Upper lobe of left lung (tissue), 6 donors: ENCODE results near the gene ALKBH4. TPM values are rescaled to one million over a fixed set of nuclear protein-coding genes. Genes with fewer than 3 reads are reported as not detected.

Experiments used
- ATAC-seq, 2 donors: fragments of 200-7000 bp; cut with Tn5 transposase; one replicate each; pipeline ENCODE4 v1.9.1; 2022; ENCODE audit warnings: mild to moderate bottlenecking in 2 of 2, moderate library complexity in 2 of 2; ENCODE audit not compliant: low FRiP score in 2 of 2
- DNase-seq, 2 donors: peaks; one replicate each; pipeline ENCODE4 v3.0.0-alpha.2; 2019 to 2020
- H3K27ac ChIP-seq, 4 donors: fragments of 200-600 bp; sonication (generic); one replicate each; pipeline ENCODE4 v1.5.1; 2016 to 2019
- H3K27me3 ChIP-seq, 4 donors: fragments of 200-600 bp; sonication (generic); one replicate each; pipeline ENCODE4 v1.5.1; 2017 to 2019
- H3K36me3 ChIP-seq, 4 donors: fragments of 200-600 bp; sonication (generic); one replicate each; pipeline ENCODE4 v1.5.1; 2016 to 2019
- H3K4me1 ChIP-seq, 4 donors: fragments of 200-600 bp; sonication (generic); one replicate each; pipeline ENCODE4 v1.5.1; 2018 to 2019
- H3K4me3 ChIP-seq, 4 donors: fragments of 200-600 bp; sonication (generic); one replicate each; pipeline ENCODE4 v1.5.1; 2017 to 2019; ENCODE audit warnings: mild to moderate bottlenecking in 2 of 4, moderate library complexity in 1 of 4
- H3K9me3 ChIP-seq, 4 donors: fragments of 200-600 bp; sonication (generic); one replicate each; pipeline ENCODE4 v1.5.1; 2018 to 2019
- CTCF ChIP-seq, 6 experiments: fragments of 450-650 bp in 4 of 6; fragments of 200-600 bp in 2 of 6; sonication (generic) in 2 of 6; IDR thresholded peaks; one replicate each; pipeline ENCODE4 v1.5.1; 2016 to 2019; ENCODE audit warnings: antibody characterized with exemption in 6 of 6
- EP300 ChIP-seq, 4 donors: sonication (generic); formaldehyde crosslinking; IDR thresholded peaks; one replicate each; pipeline ENCODE4 v1.5.1; 2017; ENCODE audit warnings: antibody characterized with exemption in 4 of 4, control low read depth in 2 of 4
- POLR2A ChIP-seq, 4 donors: fragments of 450-650 bp; IDR thresholded peaks; one replicate each; pipeline ENCODE4 v1.5.1; 2016 to 2017; ENCODE audit warnings: antibody characterized with exemption in 4 of 4, mild to moderate bottlenecking in 2 of 4
- POLR2AphosphoS5 ChIP-seq, 2 donors: sonication (generic); formaldehyde crosslinking; IDR thresholded peaks; one replicate each; pipeline ENCODE4 v1.5.1; 2017; ENCODE audit warnings: antibody characterized with exemption in 2 of 2
- WGBS, 2 donors: methylation state at CpG; one replicate each; pipeline ENCODE4 v1.1.5; 2017 to 2018; 5-methylcytosine and 5-hydroxymethylcytosine counted together
- total RNA-seq, 6 donors: library from RNA; depleted of rRNA in 4 of 6; stranded (reverse); fragments of >200 nt in 4 of 6; gene quantifications; one replicate each; pipeline versions ENCODE4 v1.1.0 to v1.2.1, GENCODE V29; 2016 to 2021
- donor health status: DM: no; HTN: no; CAD: no; lungs with moderate emphysema.
- donor health status: DM: no; HTN: yes; CAD: no; lungs with severe emphysema.

The ALKBH4 gene
- total RNA-seq, 6 donors from 2014 or later, result 10.4 to 34.2 (median 18.2) TPM

GRCh38 chr7:102436118-102436517 lies 28.5 kb downstream of the ALKBH4 start:
- H3K27ac ChIP-seq, result no peak overlapping the region
- TF ChIP-seq EP300 (IDR thresholded peaks at IDR 0.05) (no peak), POLR2A (IDR thresholded peaks at IDR 0.05) (no peak), POLR2AphosphoS5 (IDR thresholded peaks at IDR 0.05) (no peak), CTCF (IDR thresholded peaks at IDR 0.05) (no peak)
- WGBS, 2 donors, result 94 to 96% methylated on average over 10 of the region's 10 CpGs
- H3K36me3 ChIP-seq, result peaks cover 0 to 27% (median 7%) of the 10 kb centered on the region in 4 donors
- H3K4me3 ChIP-seq, result no peak overlapping the region
- no peaks in the 10 kb centered on the region for H3K27me3 ChIP-seq
- ATAC-seq, result no peak
- no peak for DNase-seq
- H3K9me3 ChIP-seq, result no peaks in the 10 kb centered on the region
- H3K4me1 ChIP-seq, result peaks cover 24 to 43% (median 27%) of the 10 kb centered on the region in 4 donors

GRCh38 chr7:102434039-102434486 lies 30.6 kb downstream of the ALKBH4 start:
- Histone ChIP-seq H3K9me3 (no peaks in the 10 kb centered on the region), H3K4me3 (peak overlapping the region; percentile 77 to 98 (median 90)), H3K27ac (peak overlapping the region; percentile 80 to 94 (median 89)), H3K4me1 (peaks cover 22 to 50% (median 27%) of the 10 kb centered on the region in 4 donors), H3K27me3 (no peaks in the 10 kb centered on the region), H3K36me3 (peaks cover 0 to 17% (median 2%) of the 10 kb centered on the region in 4 donors)
- TF ChIP-seq CTCF (IDR thresholded peaks at IDR 0.05), result no peak
- no peak for TF ChIP-seq POLR2A (IDR thresholded peaks at IDR 0.05)
- no peak for TF ChIP-seq EP300 (IDR thresholded peaks at IDR 0.05)
- TF ChIP-seq POLR2AphosphoS5 (IDR thresholded peaks at IDR 0.05), result no peak
- DNase-seq (peak in 1 of 2 donors; percentile 36), ATAC-seq (peak in 1 of 2 donors; percentile 3)
- 31 to 34% methylated on average over 9 of the region's 9 CpGs for WGBS, 2 donors

GRCh38 chr7:102433219-102434038 lies 31.2 kb downstream of the ALKBH4 start, which contains the start of gene ORAI2:
Gene ORAI2, plus strand, starts transcription at chr7:102433575. Its CDS starts 5,382 bp downstream, at chr7:102438957.
- Histone ChIP-seq H3K36me3 (peaks cover 0 to 12% (median 0%) of the 10 kb centered on the region in 4 donors), H3K9me3 (no peaks in the 10 kb centered on the region), H3K4me1 (peaks cover 22 to 50% (median 27%) of the 10 kb centered on the region in 4 donors), H3K27ac (peak within 1 kb of the TSS; percentile 80 to 94 (median 89)), H3K27me3 (no peaks in the 10 kb centered on the region), H3K4me3 (peak within 1 kb of the TSS; percentile 77 to 98 (median 90))
- no peak for TF ChIP-seq EP300 (IDR thresholded peaks at IDR 0.05)
- peak in 1 of 4 donors; percentile 43 for TF ChIP-seq POLR2A (IDR thresholded peaks at IDR 0.05)
- peak in 1 of 6 experiments; percentile 15 for TF ChIP-seq CTCF (IDR thresholded peaks at IDR 0.05)
- peak in 1 of 2 donors; percentile 6 for TF ChIP-seq POLR2AphosphoS5 (IDR thresholded peaks at IDR 0.05)
- ATAC-seq (peak; percentile 46 to 92), DNase-seq (peak; percentile 91 to 97)
- WGBS, 2 donors, result 0 to 3% methylated on average over 1 to 39 of the region's 90 CpGs

GRCh38 chr7:102432442-102433218 lies 32.0 kb downstream of the ALKBH4 start:
- H3K27me3 ChIP-seq, result no peaks in the 10 kb centered on the region
- ATAC-seq, result peak in 1 of 2 donors; percentile 18

More at GRCh38 chr7:102432442-102433218, 32.0 kb downstream of the ALKBH4 start:
- Histone ChIP-seq H3K4me1 (peaks cover 22 to 50% (median 27%) of the 10 kb centered on the region in 4 donors), H3K9me3 (no peaks in the 10 kb centered on the region), H3K36me3 (peaks cover 0 to 12% (median 0%) of the 10 kb centered on the region in 4 donors), H3K4me3 (peak overlapping the region; percentile 73 to 98 (median 90)), H3K27ac (peak overlapping the region; percentile 80 to 94 (median 88))
- 35 to 42% methylated on average over 23 of the region's 27 CpGs for WGBS, 2 donors
- no peak for DNase-seq
- TF ChIP-seq EP300 (IDR thresholded peaks at IDR 0.05), result no peak
- TF ChIP-seq POLR2A (IDR thresholded peaks at IDR 0.05), result no peak
- no peak for TF ChIP-seq CTCF (IDR thresholded peaks at IDR 0.05)
- no peak for TF ChIP-seq POLR2AphosphoS5 (IDR thresholded peaks at IDR 0.05)
